Stimulated activated CD8-positive, alpha-beta memory T cell treated with anti-CD3 and anti-CD28 coated beads, Interleukin-7, amount 100 ng/mL, for 48 hours (primary cell): ENCODE measurements around the gene KLHL29.
"Not testable (repeated sequence)": the region's sequence is repeated elsewhere in the genome, so short reads cannot be mapped to it uniquely, and the experiment has no call there.

ENCODE experiments used
- DNase-seq, 2 donors: peaks; one replicate each; pipeline ENCODE4 v3.0.0-alpha.2; 2020; ENCODE audit warnings: low read depth in 1 of 2; ENCODE audit errors: extremely low read depth in 1 of 2

Gene KLHL29

GRCh38 chr2:23384551-23385343, at the start of gene KLHL29:
KLHL29 (plus strand) TSS chr2:23385179; CDS start chr2:23562197, 177,018 bp downstream.
- peak in 1 of 2 donors; percentile 53 for DNase-seq

GRCh38 chr2:23335550-23335949, 49.4 kb upstream of the KLHL29 start:
- DNase-seq, result no peak

- DNase-seq, result no peak
Measured at GRCh38 chr2:23342075-23342474, 42.9 kb upstream of the KLHL29 start.

GRCh38 chr2:23346029-23346428, 39.0 kb upstream of the KLHL29 start:
- DNase-seq, result no peak

GRCh38 chr2:23346781-23347180, 38.2 kb upstream of the KLHL29 start:
- no peak for DNase-seq

- no peak for DNase-seq
Measured at GRCh38 chr2:23347471-23348092, 37.4 kb upstream of the KLHL29 start.

- DNase-seq, result not testable (repeated sequence)
Measured at GRCh38 chr2:23348093-23348481, 36.9 kb upstream of the KLHL29 start.

GRCh38 chr2:23349508-23349907, 35.5 kb upstream of the KLHL29 start:
- no peak for DNase-seq

GRCh38 chr2:23350041-23350791, 34.8 kb upstream of the KLHL29 start:
- no peak for DNase-seq

- DNase-seq, result no peak
Measured at GRCh38 chr2:23350792-23351355, 34.1 kb upstream of the KLHL29 start.

- peak; percentile 27 to 39 for DNase-seq
Measured at GRCh38 chr2:23351388-23352141, 33.4 kb upstream of the KLHL29 start.

- DNase-seq, result no peak
Measured at GRCh38 chr2:23354554-23354953, 30.4 kb upstream of the KLHL29 start.

- no peak for DNase-seq
Measured at GRCh38 chr2:23355001-23355400, 30.0 kb upstream of the KLHL29 start.

- no peak for DNase-seq
Measured at GRCh38 chr2:23356711-23357110, 28.3 kb upstream of the KLHL29 start.

- DNase-seq, result no peak
Measured at GRCh38 chr2:23359631-23360567, 25.1 kb upstream of the KLHL29 start.

GRCh38 chr2:23360571-23361125, 24.3 kb upstream of the KLHL29 start:
- DNase-seq, result no peak

GRCh38 chr2:23361152-23361551, 23.8 kb upstream of the KLHL29 start:
- DNase-seq, result no peak

GRCh38 chr2:23363268-23363667, 21.7 kb upstream of the KLHL29 start:
- DNase-seq, result no peak

- no peak for DNase-seq
Measured at GRCh38 chr2:23363831-23364230, 21.1 kb upstream of the KLHL29 start.
